SK-N-SH treated with all-trans-retinoic acid at 6 μM for 48 hours (cell line): ENCODE data around the gene ZNF606.

Source experiments
- ATAC-seq: fragments of 200-7000 bp; cut with Tn5 transposase; 3 replicates; pipeline ENCODE4 v1.9.1; 2020; ENCODE audit warnings: mild to moderate bottlenecking, moderate library complexity
- ARNTL ChIP-seq: fragments of 450-650 bp; formaldehyde crosslinking; IDR thresholded peaks from 2 replicates; pipeline ENCODE4 v1.5.0; 2020; ENCODE audit warnings: low read depth, mild to moderate bottlenecking, moderate library complexity, borderline replicate concordance
- BACH2 ChIP-seq: fragments of 250-450 bp; sonication (Bioruptor Pico); IDR thresholded peaks from 2 replicates; pipeline ENCODE4 v1.9.0; 2021; ENCODE audit warnings: mild to moderate bottlenecking, borderline replicate concordance
- CSRNP3 ChIP-seq: fragments of 250-450 bp; sonication (Bioruptor Pico); IDR thresholded peaks from 2 replicates; pipeline ENCODE4 v1.5.1; 2021; ENCODE audit warnings: mild to moderate bottlenecking, moderate library complexity
- ESRRG ChIP-seq: fragments of 250-450 bp; sonication (Bioruptor Pico); IDR thresholded peaks from 2 replicates; pipeline ENCODE4 v1.6.1; 2021; ENCODE audit warnings: mild to moderate bottlenecking
- GLIS3 ChIP-seq: fragments of 250-450 bp; sonication (Bioruptor Pico); IDR thresholded peaks from 2 replicates; pipeline ENCODE4 v1.5.0; 2020; ENCODE audit warnings: mild to moderate bottlenecking, moderate library complexity
- ISL1 ChIP-seq: fragments of 250-450 bp; sonication (Bioruptor Pico); IDR thresholded peaks from 2 replicates; pipeline ENCODE4 v2.1.2; 2022; ENCODE audit warnings: mild to moderate bottlenecking, moderate library complexity
- OSR1 ChIP-seq: fragments of 250-450 bp; sonication (Bioruptor Pico); IDR thresholded peaks from 2 replicates; pipeline ENCODE4 v1.8.0; 2022; ENCODE audit warnings: moderate library complexity, mild to moderate bottlenecking, inconsistent platforms
- POU6F1 ChIP-seq: fragments of 250-450 bp; sonication (Bioruptor Pico); IDR thresholded peaks from 2 replicates; pipeline ENCODE4 v1.8.0; 2021; ENCODE audit warnings: low read depth, mild to moderate bottlenecking, moderate library complexity, borderline replicate concordance
- PPARA ChIP-seq: fragments of 250-450 bp; sonication (Bioruptor Pico); IDR thresholded peaks from 2 replicates; pipeline ENCODE4 v1.5.0; 2020; ENCODE audit warnings: mild to moderate bottlenecking, borderline replicate concordance
- RARB ChIP-seq: fragments of 250-450 bp; sonication (Bioruptor Pico); IDR thresholded peaks from 2 replicates; pipeline ENCODE4 v1.8.0; 2021; ENCODE audit warnings: mild to moderate bottlenecking, moderate library complexity
- SNAI2 ChIP-seq: fragments of 250-450 bp; sonication (Bioruptor Pico); IDR thresholded peaks from 2 replicates; pipeline ENCODE4 v1.5.0; 2020; ENCODE audit warnings: mild to moderate bottlenecking, moderate library complexity
- TCF4 ChIP-seq: fragments of 250-450 bp; sonication (Bioruptor Pico); IDR thresholded peaks from 2 replicates; pipeline ENCODE4 v1.8.0; 2021; ENCODE audit warnings: mild to moderate bottlenecking, moderate library complexity, borderline replicate concordance
- TSHZ2 ChIP-seq: fragments of 250-450 bp; sonication (Bioruptor Pico); IDR thresholded peaks from 2 replicates; pipeline ENCODE4 v1.5.0; 2020; ENCODE audit warnings: mild to moderate bottlenecking, moderate library complexity
- ZC3H10 ChIP-seq: fragments of 250-450 bp; sonication (Bioruptor Pico); IDR thresholded peaks from 2 replicates; pipeline ENCODE4 v1.5.1; 2021; ENCODE audit warnings: mild to moderate bottlenecking, moderate library complexity
- ZFP3 ChIP-seq: fragments of 250-450 bp; sonication (Bioruptor Pico); IDR thresholded peaks from 2 replicates; pipeline ENCODE4 v1.5.0; 2020; ENCODE audit warnings: mild to moderate bottlenecking, moderate library complexity
- ZFP30 ChIP-seq: fragments of 450-650 bp; formaldehyde crosslinking; IDR thresholded peaks from 2 replicates; pipeline ENCODE4 v1.5.0; 2022; ENCODE audit warnings: mild to moderate bottlenecking, moderate library complexity
- ZNF565 ChIP-seq: fragments of 450-650 bp; formaldehyde crosslinking; conservative IDR thresholded peaks from 2 replicates; pipeline ENCODE4 v1.5.0; 2020; ENCODE audit warnings: low read depth, mild to moderate bottlenecking, moderate library complexity
- ZNF70 ChIP-seq: fragments of 450-650 bp; formaldehyde crosslinking; IDR thresholded peaks from 2 replicates; pipeline ENCODE4 v1.5.0; 2020; ENCODE audit warnings: mild to moderate bottlenecking, moderate library complexity
- ZNF8 ChIP-seq: fragments of 450-650 bp; formaldehyde crosslinking; IDR thresholded peaks from 2 replicates; pipeline ENCODE4 v1.5.0; 2020; ENCODE audit warnings: mild to moderate bottlenecking, moderate library complexity
- TF ChIP-seq, protein P1 (sequence below): fragments of 250-450 bp; sonication (Bioruptor Pico); IDR thresholded peaks from 2 replicates; pipeline ENCODE4 v1.5.1; 2020; ENCODE audit warnings: low read depth, mild to moderate bottlenecking, moderate library complexity
- TF ChIP-seq, protein P2 (sequence below): fragments of 250-450 bp; sonication (Bioruptor Pico); IDR thresholded peaks from 2 replicates; pipeline ENCODE4 v1.8.0; 2020; ENCODE audit warnings: mild to moderate bottlenecking, moderate library complexity, borderline replicate concordance

The ZNF606 gene

GRCh38 chr19:57992841-57993240 is 9.8 kb downstream of the ZNF606 start:
- TF ChIP-seq ARNTL (CRISPR knock-in tag) (no peak), ISL1 (CRISPR knock-in tag) (no peak), ZC3H10 (no peak), PPARA (CRISPR knock-in tag) (no peak), RARB (no peak), TCF4 (CRISPR knock-in tag) (no peak), BACH2 (no peak), CSRNP3 (CRISPR knock-in tag) (no peak), GLIS3 (no peak), ZFP30 (CRISPR knock-in tag) (no peak), ZNF70 (no peak), ZFP3 (CRISPR knock-in tag) (no peak), ZNF8 (no peak), TSHZ2 (CRISPR knock-in tag) (no peak), SNAI2 (CRISPR knock-in tag) (no peak)
- TF ChIP-seq, protein P1, sequence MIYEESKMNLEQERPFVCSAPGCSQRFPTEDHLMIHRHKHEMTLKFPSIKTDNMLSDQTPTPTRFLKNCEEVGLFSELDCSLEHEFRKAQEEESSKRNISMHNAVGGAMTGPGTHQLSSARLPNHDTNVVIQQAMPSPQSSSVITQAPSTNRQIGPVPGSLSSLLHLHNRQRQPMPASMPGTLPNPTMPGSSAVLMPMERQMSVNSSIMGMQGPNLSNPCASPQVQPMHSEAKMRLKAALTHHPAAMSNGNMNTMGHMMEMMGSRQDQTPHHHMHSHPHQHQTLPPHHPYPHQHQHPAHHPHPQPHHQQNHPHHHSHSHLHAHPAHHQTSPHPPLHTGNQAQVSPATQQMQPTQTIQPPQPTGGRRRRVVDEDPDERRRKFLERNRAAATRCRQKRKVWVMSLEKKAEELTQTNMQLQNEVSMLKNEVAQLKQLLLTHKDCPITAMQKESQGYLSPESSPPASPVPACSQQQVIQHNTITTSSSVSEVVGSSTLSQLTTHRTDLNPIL (CRISPR knock-in tag) = no peak
- ATAC-seq = no peak

- TF ChIP-seq, protein P2, sequence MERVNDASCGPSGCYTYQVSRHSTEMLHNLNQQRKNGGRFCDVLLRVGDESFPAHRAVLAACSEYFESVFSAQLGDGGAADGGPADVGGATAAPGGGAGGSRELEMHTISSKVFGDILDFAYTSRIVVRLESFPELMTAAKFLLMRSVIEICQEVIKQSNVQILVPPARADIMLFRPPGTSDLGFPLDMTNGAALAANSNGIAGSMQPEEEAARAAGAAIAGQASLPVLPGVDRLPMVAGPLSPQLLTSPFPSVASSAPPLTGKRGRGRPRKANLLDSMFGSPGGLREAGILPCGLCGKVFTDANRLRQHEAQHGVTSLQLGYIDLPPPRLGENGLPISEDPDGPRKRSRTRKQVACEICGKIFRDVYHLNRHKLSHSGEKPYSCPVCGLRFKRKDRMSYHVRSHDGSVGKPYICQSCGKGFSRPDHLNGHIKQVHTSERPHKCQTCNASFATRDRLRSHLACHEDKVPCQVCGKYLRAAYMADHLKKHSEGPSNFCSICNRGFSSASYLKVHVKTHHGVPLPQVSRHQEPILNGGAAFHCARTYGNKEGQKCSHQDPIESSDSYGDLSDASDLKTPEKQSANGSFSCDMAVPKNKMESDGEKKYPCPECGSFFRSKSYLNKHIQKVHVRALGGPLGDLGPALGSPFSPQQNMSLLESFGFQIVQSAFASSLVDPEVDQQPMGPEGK (CRISPR knock-in tag) = no peak
- no peak for TF ChIP-seq ISL1 (CRISPR knock-in tag)
- TF ChIP-seq BACH2 = no peak
- TF ChIP-seq, all 23 proteins: peak for 0
- ATAC-seq = no peak
Observed at GRCh38 chr19:57978586-57979289, 23.9 kb downstream of the ZNF606 start.

DNA sequence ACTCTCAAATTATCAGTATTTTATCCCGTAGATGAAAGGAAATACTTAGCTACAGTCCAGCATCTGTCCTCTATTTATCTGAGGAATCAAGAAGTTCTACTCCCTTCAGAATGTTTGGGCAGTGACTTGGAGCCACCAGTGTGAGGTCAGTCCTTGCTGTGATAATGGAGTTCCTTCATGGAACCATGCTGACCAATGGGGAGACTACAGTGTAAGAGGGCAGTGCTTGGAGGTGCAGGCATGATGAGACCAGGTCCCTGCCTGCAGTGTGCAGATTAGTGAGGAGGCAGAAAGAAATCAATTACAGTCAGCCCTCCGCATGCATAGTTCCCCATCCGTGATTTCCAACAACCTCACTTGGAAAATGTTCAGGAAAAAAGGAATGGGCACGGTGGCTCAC is 28.2 kb downstream of the ZNF606 start, which contains the start of gene C19orf18:
TSS of gene C19orf18 (minus strand) at position 101 of the 400 bp plus-strand sequence. CDS start 102 bp downstream, outside the sequence.
- no peak for ATAC-seq
- TF ChIP-seq ZNF565 = no peak
- no peak for TF ChIP-seq POU6F1 (CRISPR knock-in tag)
- no peak for TF ChIP-seq SNAI2 (CRISPR knock-in tag)
- TF ChIP-seq ZC3H10 = no peak
- no peak for TF ChIP-seq ESRRG (CRISPR knock-in tag)
- TF ChIP-seq TSHZ2 (CRISPR knock-in tag) = no peak
- TF ChIP-seq ZNF70 = no peak
- TF ChIP-seq ZFP3 (CRISPR knock-in tag) = no peak
- no peak for TF ChIP-seq ARNTL (CRISPR knock-in tag)
- no peak for TF ChIP-seq ZNF8
- no peak for TF ChIP-seq ISL1 (CRISPR knock-in tag)
- TF ChIP-seq, protein P1 (CRISPR knock-in tag) = no peak
- no peak for TF ChIP-seq OSR1 (CRISPR knock-in tag)
- no peak for TF ChIP-seq CSRNP3 (CRISPR knock-in tag)
